NCI-H1694 (cell line): ENCODE data around the gene GPHA2.
"Not testable (repeated sequence)": the region's sequence is repeated elsewhere in the genome, so short reads cannot be mapped to it uniquely, and the experiment has no call there.

Source experiments
- DNase-seq: peaks from one replicate; lab custom pipeline; 2025; lab: John Stamatoyannopoulos, UW

Gene GPHA2, protein sequence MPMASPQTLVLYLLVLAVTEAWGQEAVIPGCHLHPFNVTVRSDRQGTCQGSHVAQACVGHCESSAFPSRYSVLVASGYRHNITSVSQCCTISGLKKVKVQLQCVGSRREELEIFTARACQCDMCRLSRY

DNA sequence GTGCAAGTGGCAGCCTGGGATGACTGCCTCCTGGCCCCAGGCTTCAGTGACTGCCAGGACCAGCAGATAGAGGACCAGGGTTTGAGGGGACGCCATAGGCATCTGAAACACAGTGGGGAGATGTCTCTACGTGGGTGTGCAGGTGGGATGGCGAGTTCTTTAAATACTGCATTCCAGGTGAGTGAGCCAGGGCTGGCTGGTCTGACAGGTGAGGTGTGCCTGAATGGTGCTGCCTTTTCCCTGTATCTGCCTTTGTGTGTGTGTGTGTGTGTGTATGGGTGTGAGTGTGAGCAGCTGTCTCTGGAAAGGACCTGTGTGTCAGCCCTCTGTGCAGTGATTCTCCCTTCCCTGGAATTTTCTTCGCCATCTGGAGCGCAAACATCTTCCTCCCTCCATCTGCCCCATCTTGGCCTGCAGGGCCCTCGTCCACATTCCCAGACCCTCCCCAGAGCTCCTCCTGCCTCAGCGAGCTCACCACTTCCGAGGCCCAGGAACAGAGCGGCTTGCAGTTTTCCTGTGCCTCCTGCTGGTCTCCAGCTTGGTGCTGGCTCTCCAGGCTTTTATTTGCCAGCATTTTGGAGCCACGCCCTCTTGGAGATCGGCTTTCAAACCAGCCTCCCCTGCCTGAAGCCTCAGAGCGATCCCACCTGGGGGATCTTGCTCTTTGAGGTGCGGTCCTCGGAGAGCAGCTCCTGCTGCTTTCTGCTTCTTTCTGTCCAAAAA is at the start of gene GPHA2:
Gene GPHA2 (minus strand): TSS at position 535 of the 723 bp plus-strand sequence. CDS start 433 bp downstream, at position 102.
- DNase-seq = peak; percentile 37

DNA sequence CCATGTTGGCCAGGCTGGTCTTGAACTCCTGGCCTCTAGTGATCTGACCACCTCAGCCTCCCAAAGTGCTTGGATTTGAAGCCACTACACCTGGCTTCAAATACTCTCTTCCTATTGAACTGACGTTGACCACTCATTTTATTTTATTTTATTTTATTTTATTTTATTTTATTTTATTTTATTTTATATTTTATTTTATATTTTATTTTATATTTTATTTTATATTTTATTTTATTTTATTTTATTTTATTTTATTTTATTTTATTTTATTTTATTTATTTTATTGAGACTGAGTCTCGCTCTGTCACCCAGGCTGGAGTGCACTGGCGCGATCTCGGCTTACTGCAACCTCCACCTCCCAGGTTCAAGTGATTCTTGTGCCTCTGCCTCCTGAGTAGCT is 47.6 kb upstream of the GPHA2 start:
- DNase-seq = not testable (repeated sequence)

DNA sequence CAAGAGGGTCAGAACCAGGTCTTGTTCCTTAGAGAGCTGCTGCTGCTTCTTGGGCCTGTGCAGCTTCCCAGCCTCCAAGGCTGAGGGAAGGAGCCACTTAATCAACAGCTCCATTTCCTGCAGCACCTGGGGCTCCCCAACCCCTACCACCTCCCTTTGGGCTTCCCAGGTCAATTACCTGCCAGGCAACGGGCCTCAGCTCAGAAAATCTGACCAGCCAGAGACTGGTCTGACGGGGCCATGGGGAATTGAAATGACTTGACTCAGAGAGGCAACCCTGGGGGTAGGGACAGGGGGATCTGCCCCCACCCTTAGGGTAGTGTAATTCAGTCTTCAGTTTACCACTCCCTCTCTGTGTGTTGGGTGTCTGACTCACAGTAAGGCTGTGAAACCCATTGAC is 41.0 kb upstream of the GPHA2 start:
- no peak for DNase-seq

DNA sequence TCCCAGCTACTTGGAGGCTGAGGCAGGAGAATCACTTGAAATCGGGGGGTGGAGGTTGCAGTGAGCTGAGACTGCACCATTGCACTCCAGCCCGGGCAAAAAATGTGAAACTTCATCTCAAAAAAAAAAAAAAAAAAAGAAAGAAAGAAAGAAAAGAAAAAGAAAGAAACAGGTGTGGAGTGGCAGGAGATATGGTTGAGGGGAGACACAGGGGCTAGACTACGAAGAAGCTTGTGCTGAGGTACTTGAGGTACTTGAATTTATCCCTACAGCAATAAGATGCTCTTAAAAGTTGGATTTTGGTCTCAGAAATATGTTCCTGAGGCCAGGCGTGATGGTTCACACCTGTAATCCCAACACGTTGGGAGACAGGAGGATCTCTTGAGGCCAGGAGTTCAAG is 38.4 kb upstream of the GPHA2 start:
- DNase-seq = no peak

DNA sequence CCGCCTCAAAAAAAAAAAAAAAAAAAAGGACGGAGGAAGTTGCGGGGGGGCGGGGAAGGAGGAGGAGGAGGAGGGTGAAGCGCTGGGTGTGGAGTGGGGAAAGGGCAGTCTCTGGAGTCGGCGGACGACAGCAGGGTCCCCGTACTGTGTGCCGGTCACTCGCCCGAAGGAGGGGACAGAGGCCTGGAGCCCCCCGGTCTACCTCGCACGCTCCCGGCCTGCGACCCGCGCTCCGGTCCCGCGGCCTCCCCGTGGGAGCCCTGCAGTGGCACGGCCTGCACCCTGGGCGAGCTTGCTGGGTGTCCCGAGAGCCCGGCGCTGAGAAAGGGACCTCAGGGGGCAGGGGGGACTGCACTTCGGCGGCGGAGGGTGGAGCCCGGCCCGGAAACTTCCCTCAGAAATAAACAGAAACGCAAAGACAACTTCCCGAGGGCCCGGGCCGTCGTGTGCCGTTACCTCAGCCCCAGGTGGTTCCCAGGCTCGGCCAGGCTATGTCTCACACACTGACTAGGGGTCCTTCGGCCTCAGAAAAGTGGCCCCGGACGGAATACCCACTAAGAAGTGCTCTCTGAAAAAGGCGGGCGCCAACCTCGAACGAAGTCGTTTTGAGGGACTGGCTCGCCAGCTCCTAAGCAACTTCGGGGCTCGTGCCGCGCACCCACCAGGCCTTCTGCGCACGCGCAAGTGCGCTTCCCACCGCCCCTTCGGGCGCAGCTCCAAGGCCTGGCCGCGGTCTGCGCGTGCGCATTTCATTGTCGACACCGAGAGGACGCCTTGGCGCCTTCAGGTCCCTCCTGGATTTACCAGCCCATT is 35.9 kb upstream of the GPHA2 start, which contains the start of gene MAJIN:
Gene MAJIN (minus strand): TSS at position 688 of the 813 bp plus-strand sequence. CDS start 12,703 bp downstream, outside the sequence.
- no peak for DNase-seq

DNA sequence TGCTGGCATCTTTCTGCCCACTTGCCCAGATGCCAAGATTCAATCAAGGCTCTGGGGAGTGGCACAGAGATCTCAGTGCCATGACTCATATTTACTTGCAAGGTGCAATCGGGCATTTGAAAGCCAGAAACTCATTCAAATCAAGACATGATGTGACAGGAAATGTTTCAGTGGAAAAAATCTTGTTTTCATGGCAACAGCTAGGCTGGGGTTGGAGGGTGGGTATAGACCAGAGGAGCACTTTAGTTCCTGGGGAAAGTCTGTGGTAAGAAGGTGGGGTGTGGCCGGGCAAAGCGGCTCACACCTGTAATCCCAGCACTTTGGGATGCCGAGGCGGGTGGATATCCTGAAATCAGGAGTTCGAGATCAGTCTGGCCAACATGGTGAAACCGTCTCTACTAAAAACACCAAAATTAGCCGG is 35.0 kb upstream of the GPHA2 start:
- DNase-seq = no peak

DNA sequence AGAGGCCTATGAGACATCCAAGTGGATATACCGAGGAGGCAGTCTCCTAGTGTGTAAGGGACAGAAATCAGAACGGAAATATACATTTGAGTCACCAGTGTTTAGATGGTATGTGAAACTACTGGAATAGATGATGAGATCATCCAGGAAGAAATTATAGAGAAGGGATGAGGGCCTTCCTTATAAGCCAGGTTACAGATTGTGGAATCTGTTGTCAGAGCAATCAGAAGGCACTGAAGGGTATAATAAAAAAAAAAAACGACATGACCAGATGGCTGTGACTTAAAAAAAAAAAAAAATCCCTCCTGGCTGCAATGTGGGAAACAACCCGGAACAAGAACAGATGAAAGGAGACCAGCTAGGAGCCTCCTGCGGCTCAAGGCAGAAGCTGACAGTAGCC is 33.5 kb upstream of the GPHA2 start:
- DNase-seq = peak; percentile 66

DNA sequence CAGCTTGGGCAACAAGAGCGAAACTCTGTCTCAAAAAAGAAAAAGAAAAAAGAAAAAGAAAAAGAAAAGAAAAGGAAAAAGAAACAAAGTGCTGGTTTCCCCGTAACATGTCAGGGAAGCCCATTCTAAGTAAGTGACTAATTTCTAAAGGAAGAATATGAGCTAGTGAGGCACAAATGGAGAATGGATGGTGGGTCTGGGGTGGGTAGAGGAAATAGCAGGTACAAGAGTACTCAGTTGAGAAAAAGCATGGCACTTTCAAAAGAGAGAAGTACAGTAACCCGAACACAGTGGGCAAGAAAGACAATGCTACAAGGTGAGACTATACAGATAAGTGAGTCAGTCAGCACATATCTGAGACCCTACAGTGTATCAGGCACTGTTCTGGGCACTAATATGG is 31.7 kb upstream of the GPHA2 start:
- DNase-seq = no peak

DNA sequence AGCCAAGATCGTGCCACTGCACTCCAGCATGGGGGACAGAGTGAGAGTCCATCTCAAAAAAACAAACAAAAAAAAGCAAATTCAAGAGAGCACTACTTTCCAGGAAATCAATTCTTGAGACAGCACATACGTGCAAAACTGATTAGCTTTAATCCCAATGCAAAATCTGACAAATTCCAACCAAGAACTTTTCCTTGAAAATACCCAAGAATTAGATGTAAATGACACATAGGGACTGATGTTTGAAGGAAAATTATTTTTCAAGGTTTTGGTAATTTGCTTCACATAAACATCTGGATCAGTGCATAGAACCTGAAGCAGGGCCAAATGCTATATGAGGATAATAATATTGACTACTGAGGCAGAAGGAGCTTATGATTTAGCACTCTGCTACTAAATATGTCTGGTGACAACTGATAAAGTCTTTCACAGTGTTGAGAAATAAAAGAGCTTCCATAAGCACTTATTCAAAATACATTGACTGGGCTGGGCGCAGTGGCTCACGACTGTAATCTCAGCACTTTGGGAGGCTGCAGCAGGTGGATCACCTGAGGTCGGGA is 27.5 kb upstream of the GPHA2 start:
- DNase-seq = no peak

DNA sequence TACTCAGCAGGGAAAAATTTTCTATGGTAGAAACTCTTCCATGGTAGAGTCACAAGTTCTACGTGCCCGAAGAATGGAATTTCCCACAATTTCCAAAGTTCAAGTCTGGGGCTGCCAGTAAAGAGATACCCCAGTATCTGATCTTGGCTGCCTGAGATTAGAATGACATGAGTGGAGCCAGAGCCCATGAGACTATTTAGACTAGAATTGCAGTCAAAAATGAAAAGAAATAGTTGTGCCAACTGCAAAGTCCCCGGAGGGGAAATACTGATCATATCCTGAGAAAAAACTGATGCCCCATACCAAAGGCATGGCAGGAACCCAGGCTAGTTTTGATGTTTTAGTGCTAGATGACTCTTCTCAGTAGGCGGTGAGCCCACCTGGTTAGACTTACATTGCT is 25.0 kb upstream of the GPHA2 start:
- no peak for DNase-seq

DNA sequence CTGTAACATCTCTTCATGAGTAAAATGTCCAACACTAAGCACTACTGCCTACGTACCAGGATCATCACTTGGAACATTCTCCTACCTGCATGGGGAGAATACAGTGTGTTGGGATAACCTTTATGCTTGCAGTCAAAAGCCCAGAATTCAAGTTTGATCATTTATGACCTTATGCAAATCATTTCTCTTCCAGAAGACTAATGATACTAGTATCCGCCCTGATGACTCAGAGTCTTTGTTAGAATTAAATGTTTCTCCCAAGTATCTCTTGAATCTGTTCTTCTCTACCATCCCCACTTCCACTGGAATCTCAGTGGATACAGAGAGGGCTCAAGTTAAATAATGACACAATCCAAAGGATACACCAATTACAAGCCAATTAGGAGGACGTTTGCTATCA is 23.8 kb upstream of the GPHA2 start:
- DNase-seq = no peak

DNA sequence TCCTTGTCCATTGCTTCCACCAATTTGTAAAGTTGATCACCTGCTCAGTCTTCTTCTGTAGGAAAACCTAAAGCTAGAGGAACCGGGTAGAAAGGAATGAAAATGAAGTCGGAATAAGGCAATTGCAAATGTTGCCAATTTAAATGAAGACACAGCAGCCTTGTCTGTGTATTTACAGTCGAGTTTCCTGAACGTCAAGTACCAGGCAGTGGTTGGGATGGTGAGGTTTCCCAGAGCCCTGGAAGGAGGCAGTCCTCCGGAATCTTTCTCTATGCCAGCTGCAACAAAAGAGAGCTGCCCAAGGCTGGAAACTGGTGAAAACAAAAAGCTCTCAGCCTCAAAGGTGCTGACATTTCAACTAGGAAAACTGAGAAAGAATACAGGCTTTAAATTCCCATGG is 18.5 kb upstream of the GPHA2 start:
- DNase-seq = no peak

DNA sequence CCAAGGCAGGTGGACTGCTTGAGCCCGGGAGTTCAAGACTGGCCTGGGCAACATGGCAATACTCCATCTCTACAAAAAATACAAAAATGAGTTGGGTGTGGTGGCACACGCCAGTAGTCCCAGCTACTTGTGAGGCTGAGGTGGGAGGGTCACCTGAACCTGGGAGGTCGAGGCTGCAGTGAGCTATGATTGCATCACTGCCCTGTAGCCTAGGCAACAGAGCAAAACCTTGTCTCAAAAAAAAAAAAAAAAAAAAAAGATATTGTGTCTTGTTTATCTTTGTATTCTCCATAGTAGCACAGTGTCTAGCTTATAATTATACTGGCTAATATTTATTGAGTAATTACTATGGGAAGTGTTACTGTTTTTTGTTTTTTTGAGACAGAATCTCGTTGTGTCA is 15.8 kb upstream of the GPHA2 start:
- no peak for DNase-seq

DNA sequence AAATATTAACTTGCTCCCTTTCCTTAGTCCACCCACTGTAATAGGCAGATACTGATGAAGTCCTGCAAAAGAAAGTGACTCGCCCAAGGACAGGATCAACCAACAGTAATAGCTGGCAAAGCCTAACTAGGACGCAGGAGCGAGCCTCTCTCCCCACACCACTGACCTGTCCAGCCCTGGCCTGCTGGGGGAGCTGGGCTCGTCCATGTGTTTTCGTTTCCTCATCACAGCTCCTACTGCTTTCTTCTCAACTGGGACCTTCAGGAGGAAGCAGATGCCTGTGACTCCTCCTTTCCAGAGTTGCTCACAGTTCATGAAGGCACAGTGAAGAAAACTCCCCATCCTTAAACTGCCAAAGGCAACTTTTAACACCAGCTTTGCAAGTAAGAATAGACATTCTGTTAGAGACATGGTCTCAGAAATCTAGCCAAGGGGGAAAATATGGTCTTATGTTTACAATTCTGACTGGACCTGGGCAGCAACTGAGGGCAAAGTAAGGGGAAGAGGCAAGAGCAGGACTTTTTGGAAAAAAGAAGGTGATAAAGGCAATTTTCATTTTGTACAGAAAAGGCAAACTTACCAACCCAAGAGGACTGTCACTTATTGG is 11.6 kb upstream of the GPHA2 start:
- DNase-seq = no peak

DNA sequence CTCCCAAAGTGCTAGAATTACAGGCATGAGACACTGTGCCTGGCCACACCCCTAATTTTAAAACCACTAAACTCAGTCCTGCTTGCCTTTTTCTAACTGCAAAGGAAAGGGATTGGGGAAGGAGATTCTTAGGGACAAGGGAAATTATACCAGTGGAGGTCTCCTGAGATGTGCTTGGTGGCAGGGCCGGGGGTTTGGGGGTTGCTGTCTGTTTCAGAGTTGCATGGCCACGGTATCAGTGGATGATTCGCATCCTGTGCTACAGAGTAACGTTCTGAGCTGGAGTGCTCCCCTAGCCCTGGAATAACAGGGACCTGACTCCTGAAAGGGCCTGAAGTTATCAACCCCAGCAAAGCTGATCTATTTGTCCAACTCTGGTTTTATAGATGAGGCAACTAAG is 846 bp upstream of the GPHA2 start:
- no peak for DNase-seq

DNA sequence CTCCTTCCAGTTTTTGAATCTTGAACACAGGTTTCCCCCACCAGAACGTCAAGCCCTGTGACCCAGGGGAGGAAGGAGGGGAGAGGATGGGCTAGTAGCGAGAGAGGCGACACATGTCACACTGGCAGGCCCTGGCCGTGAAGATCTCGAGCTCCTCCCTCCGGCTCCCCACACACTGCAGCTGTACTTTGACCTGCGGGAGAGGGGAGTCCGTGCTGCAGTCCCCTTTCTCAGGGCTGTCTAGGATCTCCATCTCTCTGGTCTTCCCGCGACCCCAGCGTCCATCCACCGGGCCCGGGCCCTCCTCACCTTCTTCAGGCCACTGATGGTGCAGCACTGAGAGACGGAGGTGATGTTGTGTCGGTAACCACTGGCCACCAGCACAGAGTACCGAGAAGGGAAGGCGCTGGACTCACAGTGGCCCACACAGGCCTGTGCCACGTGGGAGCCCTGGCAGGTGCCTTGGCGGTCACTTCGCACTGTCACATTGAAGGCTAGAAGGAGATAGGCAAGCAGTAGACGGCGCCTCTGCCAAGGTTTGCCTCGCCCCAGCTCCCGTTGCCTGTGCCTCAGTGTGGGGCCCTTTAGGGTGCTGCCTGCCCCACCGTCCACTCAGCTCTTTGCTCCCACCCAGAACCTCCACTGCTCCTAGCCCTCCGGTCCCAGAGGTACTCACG is 873 bp downstream of the GPHA2 start:
- no peak for DNase-seq

DNA sequence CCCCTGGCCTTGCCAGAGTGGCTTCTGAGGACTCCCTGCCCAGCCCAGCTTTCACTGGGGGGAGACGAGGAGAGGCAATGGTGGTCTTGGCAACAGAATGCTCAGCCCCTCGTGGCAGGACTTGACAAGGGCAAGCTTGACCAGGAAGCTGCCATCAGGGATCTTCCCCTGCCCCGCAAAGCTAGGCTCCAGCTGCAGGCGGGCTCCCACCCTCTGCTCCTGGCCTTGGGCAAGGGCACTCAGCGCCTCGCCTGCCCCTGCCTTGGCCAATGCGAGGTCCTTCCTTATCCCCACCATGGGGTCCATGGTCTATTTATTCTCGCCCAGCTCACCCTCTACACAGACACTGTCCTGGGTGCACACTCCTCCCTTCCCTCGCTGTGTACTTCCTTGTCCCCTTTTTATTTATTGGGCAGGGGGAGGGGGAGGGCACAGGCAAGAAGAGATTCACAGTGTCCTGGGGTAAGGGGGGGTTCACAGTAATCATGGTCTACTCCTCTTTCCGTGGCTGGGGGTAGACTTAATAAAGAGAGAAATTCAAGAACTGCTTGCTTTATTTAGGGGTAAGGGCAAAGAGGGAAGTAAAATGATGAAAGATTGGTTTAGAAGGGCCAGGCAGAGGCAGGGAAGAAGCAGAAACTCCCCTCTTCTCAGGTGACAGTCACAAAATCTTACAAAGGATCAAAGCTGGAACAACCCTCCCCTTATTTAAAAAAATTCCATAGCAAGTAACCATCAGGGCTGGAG is 1.6 kb downstream of the GPHA2 start:
- no peak for DNase-seq

DNA sequence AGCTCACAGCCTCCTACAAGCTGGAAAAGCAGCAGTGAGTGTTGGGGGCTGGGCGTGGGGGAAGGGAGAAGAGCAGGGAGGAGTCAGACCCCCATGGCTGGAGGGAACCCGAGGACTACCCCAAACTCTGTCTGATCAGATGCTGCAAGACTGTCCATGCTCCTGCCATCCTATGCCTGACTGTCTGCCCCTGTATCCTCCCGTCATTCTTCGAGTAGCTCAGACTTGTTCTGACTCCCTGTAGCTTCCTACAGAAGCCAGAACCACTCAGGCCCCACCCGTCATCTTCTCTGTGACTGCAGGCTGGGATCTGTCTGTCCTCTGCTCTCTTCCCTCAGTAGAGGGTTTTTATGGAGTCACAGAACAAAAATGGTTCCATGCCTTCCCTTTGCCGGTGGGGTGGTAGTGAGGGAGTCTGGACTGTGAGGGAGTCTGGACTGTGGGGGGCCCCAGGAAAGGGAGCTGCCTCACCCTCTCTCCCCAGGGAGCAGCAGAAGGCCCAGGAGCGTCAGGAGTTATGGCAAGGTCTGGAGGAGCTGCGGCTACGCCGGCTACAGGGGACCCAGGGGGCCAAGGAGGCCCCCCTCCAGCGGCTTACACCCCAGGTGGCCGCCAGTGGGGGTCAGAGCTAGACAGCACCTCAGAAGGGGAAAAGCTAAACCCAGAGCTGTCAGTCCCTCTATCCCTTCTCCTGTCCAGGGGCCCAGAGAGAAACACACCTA is 2.3 kb downstream of the GPHA2 start:
- no peak for DNase-seq

DNA sequence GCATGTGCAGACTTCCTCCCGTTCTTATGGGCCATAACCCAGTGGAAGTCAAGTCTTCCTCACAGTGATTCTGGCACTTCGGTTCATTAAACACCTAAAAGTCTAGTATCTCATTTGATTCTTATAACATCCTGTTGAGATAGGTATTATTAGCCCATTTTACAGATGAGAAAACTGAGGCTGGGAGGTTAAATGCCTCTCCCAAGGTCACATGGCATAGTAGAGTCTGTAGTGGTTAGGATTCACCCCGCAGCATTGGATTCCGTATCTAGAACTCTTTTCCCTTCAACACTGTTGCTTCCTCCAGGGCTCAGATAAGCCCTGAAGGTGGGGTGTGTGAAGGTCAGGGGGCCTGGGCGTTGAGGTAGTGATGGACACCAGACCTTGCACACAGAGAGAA is 3.4 kb downstream of the GPHA2 start:
- no peak for DNase-seq

DNA sequence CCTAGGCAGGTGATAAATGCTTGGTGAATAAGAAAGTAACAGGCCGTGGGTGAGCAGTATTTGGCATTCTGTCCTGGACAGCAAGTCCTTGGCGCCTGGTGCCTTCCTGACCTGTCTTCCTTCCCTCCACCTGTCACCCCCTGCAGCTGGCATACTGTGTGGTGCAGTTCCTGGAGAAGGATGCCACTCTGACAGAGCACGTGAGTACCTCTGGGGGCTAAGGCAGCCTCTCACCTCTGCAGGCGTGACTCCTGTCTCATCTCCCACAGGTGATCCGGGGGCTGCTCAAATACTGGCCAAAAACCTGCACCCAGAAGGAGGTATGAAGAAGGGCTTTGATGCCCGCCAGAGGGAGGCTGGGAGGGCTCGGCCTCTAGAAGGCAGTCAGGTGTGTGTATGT is 4.4 kb downstream of the GPHA2 start:
- DNase-seq = no peak
